Liver (tissue), 3 donors: Measurements from ENCODE around the gene ITM2C.

Experiments
- FOXA2 ChIP-seq: IDR thresholded peaks from 2 replicates; pipeline ENCODE4 v1.6.1; 2016; ENCODE audit warnings: antibody characterized with exemption
- JUND ChIP-seq, 2 donors: IDR thresholded peaks; 2 replicates each; pipeline ENCODE4 v1.6.1; 2016; ENCODE audit warnings: antibody characterized with exemption in 2 of 2
- MAX ChIP-seq: IDR thresholded peaks from 2 replicates; pipeline ENCODE4 v1.6.1; 2016; ENCODE audit warnings: antibody characterized with exemption
- RAD21 ChIP-seq, 2 donors: IDR thresholded peaks; 2 replicates each; pipeline ENCODE4 v1.6.1; 2016; ENCODE audit warnings: antibody characterized with exemption in 2 of 2, mild to moderate bottlenecking in 2 of 2
- RXRA ChIP-seq, 2 donors: IDR thresholded peaks; 2 replicates each; pipeline ENCODE4 v1.6.1; 2017 to 2018; ENCODE audit warnings: antibody characterized with exemption in 2 of 2, mild to moderate bottlenecking in 1 of 2
- SP1 ChIP-seq: IDR thresholded peaks from 2 replicates; pipeline ENCODE4 v1.6.1; 2018; ENCODE audit warnings: antibody characterized with exemption, mild to moderate bottlenecking
- TAF1 ChIP-seq: conservative IDR thresholded peaks from 2 replicates; pipeline ENCODE4 v1.6.1; 2016; ENCODE audit warnings: antibody characterized with exemption, mild to moderate bottlenecking
- YY1 ChIP-seq: IDR thresholded peaks from 2 replicates; pipeline ENCODE4 v1.6.1; 2016; ENCODE audit warnings: antibody characterized with exemption, mild to moderate bottlenecking
- ZBTB33 ChIP-seq: IDR thresholded peaks from 2 replicates; pipeline ENCODE4 v1.6.1; 2016; ENCODE audit warnings: antibody characterized with exemption
- TF ChIP-seq, protein P1 (sequence below): fragments of 150-350 bp; IDR thresholded peaks from 2 replicates; pipeline ENCODE4 v1.5.1; 2017; ENCODE audit warnings: improper control_type of control experiment, low read depth, low read length; ENCODE audit not compliant: missing input control
- TF ChIP-seq, protein P2 (sequence below): IDR thresholded peaks from 2 replicates; pipeline ENCODE4 v1.6.1; 2016; ENCODE audit warnings: antibody characterized with exemption, mild to moderate bottlenecking
- donor health status: healthy.
- donor health status: healthy.

DNA sequence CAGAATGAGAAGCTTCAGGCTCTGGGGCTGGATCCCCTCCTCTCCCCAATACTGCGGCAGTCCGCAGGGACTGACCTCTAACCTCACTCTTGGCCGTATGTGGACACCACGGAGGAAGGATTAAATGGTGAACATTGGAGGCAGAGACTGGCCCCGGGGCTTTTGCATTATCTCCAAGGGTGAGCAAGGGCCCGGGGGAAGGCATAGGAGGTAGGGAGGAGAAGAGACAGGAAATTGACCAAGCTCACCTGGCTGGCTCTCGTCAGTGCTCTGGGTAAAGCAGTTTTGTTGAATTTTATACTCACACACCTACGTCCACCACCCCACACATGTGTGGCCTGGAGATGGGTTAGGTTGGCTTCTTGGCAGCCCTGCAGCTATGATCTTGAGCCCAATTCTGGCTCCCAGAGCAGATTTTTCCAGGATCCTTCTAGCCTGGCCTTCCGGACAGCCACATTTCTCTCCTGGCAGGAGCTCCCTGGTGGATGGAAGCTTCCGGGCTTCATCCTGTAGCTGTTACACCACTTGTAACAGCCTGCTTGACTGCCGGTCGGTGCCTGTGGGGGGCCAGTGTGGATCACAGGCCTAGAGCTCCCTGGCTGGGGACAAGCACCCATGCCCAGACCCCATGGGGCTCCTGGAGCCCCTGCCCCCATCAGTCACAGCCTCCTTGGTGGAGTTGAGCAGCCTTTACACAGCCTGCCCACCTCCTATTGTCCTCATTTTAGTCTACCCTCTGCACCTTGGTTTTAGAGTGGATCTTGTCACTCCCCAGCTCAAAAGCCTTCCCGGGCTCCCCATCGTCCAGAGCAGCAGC lies 7.6 kb downstream of the ITM2C start:
- TF ChIP-seq YY1 (no peak), RXRA (IDR thresholded peaks at IDR 0.05) (no peak), SP1 (no peak), JUND (IDR thresholded peaks at IDR 0.05) (no peak), MAX (no peak), FOXA2 (no peak), ZBTB33 (no peak), TAF1 (no peak), RAD21 (IDR thresholded peaks at IDR 0.05) (no peak)
- TF ChIP-seq, protein P1, sequence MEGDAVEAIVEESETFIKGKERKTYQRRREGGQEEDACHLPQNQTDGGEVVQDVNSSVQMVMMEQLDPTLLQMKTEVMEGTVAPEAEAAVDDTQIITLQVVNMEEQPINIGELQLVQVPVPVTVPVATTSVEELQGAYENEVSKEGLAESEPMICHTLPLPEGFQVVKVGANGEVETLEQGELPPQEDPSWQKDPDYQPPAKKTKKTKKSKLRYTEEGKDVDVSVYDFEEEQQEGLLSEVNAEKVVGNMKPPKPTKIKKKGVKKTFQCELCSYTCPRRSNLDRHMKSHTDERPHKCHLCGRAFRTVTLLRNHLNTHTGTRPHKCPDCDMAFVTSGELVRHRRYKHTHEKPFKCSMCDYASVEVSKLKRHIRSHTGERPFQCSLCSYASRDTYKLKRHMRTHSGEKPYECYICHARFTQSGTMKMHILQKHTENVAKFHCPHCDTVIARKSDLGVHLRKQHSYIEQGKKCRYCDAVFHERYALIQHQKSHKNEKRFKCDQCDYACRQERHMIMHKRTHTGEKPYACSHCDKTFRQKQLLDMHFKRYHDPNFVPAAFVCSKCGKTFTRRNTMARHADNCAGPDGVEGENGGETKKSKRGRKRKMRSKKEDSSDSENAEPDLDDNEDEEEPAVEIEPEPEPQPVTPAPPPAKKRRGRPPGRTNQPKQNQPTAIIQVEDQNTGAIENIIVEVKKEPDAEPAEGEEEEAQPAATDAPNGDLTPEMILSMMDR: no peak
- TF ChIP-seq, protein P2, sequence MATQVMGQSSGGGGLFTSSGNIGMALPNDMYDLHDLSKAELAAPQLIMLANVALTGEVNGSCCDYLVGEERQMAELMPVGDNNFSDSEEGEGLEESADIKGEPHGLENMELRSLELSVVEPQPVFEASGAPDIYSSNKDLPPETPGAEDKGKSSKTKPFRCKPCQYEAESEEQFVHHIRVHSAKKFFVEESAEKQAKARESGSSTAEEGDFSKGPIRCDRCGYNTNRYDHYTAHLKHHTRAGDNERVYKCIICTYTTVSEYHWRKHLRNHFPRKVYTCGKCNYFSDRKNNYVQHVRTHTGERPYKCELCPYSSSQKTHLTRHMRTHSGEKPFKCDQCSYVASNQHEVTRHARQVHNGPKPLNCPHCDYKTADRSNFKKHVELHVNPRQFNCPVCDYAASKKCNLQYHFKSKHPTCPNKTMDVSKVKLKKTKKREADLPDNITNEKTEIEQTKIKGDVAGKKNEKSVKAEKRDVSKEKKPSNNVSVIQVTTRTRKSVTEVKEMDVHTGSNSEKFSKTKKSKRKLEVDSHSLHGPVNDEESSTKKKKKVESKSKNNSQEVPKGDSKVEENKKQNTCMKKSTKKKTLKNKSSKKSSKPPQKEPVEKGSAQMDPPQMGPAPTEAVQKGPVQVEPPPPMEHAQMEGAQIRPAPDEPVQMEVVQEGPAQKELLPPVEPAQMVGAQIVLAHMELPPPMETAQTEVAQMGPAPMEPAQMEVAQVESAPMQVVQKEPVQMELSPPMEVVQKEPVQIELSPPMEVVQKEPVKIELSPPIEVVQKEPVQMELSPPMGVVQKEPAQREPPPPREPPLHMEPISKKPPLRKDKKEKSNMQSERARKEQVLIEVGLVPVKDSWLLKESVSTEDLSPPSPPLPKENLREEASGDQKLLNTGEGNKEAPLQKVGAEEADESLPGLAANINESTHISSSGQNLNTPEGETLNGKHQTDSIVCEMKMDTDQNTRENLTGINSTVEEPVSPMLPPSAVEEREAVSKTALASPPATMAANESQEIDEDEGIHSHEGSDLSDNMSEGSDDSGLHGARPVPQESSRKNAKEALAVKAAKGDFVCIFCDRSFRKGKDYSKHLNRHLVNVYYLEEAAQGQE: no peak
